HAP-1 (cell line): Measurements from ENCODE around the gene CTAGE6.
"Not testable (repeated sequence)": the region's sequence is repeated elsewhere in the genome, so short reads cannot be mapped to it uniquely, and the experiment has no call there.

Experiments used
- DNase-seq, 2 experiments: peaks; one replicate each; pipeline ENCODE4 v3.0.0-alpha.2; 2016 to 2020; ENCODE audit warnings: low spot score in 2 of 2
- H3K27me3 ChIP-seq: fragments of 250-450 bp; sonication (Bioruptor Pico); 2 replicates; pipeline ENCODE4 v1.5.1; 2020; ENCODE audit warnings: low read depth, mild to moderate bottlenecking, moderate library complexity
- H3K36me3 ChIP-seq: fragments of 250-450 bp; sonication (Bioruptor Pico); replicated peaks from 2 replicates; pipeline ENCODE4 v1.5.1; 2020; ENCODE audit warnings: mild to moderate bottlenecking
- H3K4me1 ChIP-seq: fragments of 250-450 bp; sonication (Bioruptor Pico); 2 replicates; pipeline ENCODE4 v1.5.1; 2020; ENCODE audit warnings: mild to moderate bottlenecking
- H3K4me3 ChIP-seq: fragments of 250-450 bp; sonication (Bioruptor Pico); 2 replicates; pipeline ENCODE4 v1.5.1; 2020; ENCODE audit warnings: mild to moderate bottlenecking, moderate library complexity
- H3K9me3 ChIP-seq: fragments of 250-450 bp; sonication (Bioruptor Pico); 2 replicates; pipeline ENCODE4 v1.5.1; 2020; ENCODE audit warnings: mild to moderate bottlenecking, moderate library complexity
- in situ Hi-C: fragments of 300-500 bp; cut with MboI; formaldehyde crosslinking; loops from 3 replicates; pipeline ENCODE4 v1.14.3; 2020; ENCODE audit warnings: low sequenced_read_pairs, inconsistent platforms, mixed read lengths

Gene CTAGE6

GRCh38 chr7:143737037-143737819 is 20.3 kb downstream of the CTAGE6 start:
- DNase-seq: peak in 1 of 2 experiments; percentile 25
- H3K36me3 ChIP-seq, H3K4me1 ChIP-seq, H3K4me3 ChIP-seq, H3K27me3 ChIP-seq, H3K9me3 ChIP-seq, in situ Hi-C loops: not testable (repeated sequence)

- no peak for DNase-seq
- Histone ChIP-seq H3K9me3 (no peaks in the 10 kb centered on the region), H3K27me3 (no peaks in the 10 kb centered on the region), H3K4me1 (no peaks in the 10 kb centered on the region), H3K36me3 (no peaks in the 10 kb centered on the region), H3K4me3 (no peak overlapping the region)
- in situ Hi-C loops: no loop called here
Observed at GRCh38 chr7:143735962-143736361, 21.5 kb downstream of the CTAGE6 start.

GRCh38 chr7:143733876-143734275 is 23.6 kb downstream of the CTAGE6 start:
- no peak overlapping the region for H3K4me3 ChIP-seq
- H3K4me1 ChIP-seq: no peaks in the 10 kb centered on the region
- H3K9me3 ChIP-seq: no peaks in the 10 kb centered on the region
- no peaks in the 10 kb centered on the region for H3K36me3 ChIP-seq
- in situ Hi-C loops: no loop called here
- H3K27me3 ChIP-seq: no peaks in the 10 kb centered on the region
- DNase-seq: no peak

- in situ Hi-C loops: no loop called here
- H3K9me3 ChIP-seq: no peaks in the 10 kb centered on the region
- H3K36me3 ChIP-seq: no peaks in the 10 kb centered on the region
- no peaks in the 10 kb centered on the region for H3K4me1 ChIP-seq
- no peak for DNase-seq
- H3K4me3 ChIP-seq: no peak overlapping the region
- H3K27me3 ChIP-seq: no peaks in the 10 kb centered on the region
Observed at GRCh38 chr7:143728333-143728862, 29.1 kb downstream of the CTAGE6 start.

- H3K9me3 ChIP-seq, H3K27me3 ChIP-seq, DNase-seq, in situ Hi-C loops, H3K4me1 ChIP-seq, H3K36me3 ChIP-seq, H3K4me3 ChIP-seq: not testable (repeated sequence)
Observed at GRCh38 chr7:143727561-143727960, 29.9 kb downstream of the CTAGE6 start.

- H3K4me1 ChIP-seq, in situ Hi-C loops, H3K9me3 ChIP-seq, H3K36me3 ChIP-seq, DNase-seq, H3K4me3 ChIP-seq, H3K27me3 ChIP-seq: not testable (repeated sequence)
Observed at GRCh38 chr7:143726143-143726542, 31.4 kb downstream of the CTAGE6 start.

- H3K36me3 ChIP-seq, in situ Hi-C loops, H3K9me3 ChIP-seq, H3K4me1 ChIP-seq, H3K4me3 ChIP-seq, DNase-seq, H3K27me3 ChIP-seq: not testable (repeated sequence)
Observed at GRCh38 chr7:143720335-143720734, 37.2 kb downstream of the CTAGE6 start.

- DNase-seq, H3K4me1 ChIP-seq, H3K4me3 ChIP-seq, H3K36me3 ChIP-seq, H3K27me3 ChIP-seq, in situ Hi-C loops, H3K9me3 ChIP-seq: not testable (repeated sequence)
Observed at GRCh38 chr7:143715543-143716193, 41.8 kb downstream of the CTAGE6 start.

- DNase-seq, H3K36me3 ChIP-seq, H3K4me1 ChIP-seq, in situ Hi-C loops, H3K9me3 ChIP-seq, H3K4me3 ChIP-seq, H3K27me3 ChIP-seq: not testable (repeated sequence)
Observed at GRCh38 chr7:143714581-143715454, 42.7 kb downstream of the CTAGE6 start.

GRCh38 chr7:143712381-143712780 is 45.1 kb downstream of the CTAGE6 start:
- H3K4me1 ChIP-seq, in situ Hi-C loops, H3K36me3 ChIP-seq, H3K4me3 ChIP-seq, H3K9me3 ChIP-seq, DNase-seq, H3K27me3 ChIP-seq: not testable (repeated sequence)

- H3K27me3 ChIP-seq, H3K9me3 ChIP-seq, H3K4me3 ChIP-seq, DNase-seq, H3K36me3 ChIP-seq, in situ Hi-C loops, H3K4me1 ChIP-seq: not testable (repeated sequence)
Observed at GRCh38 chr7:143711727-143712324, 45.7 kb downstream of the CTAGE6 start.

- H3K27me3 ChIP-seq: not testable (repeated sequence)
Observed at GRCh38 chr7:143709895-143710294, 47.6 kb downstream of the CTAGE6 start.

More at GRCh38 chr7:143709895-143710294, 47.6 kb downstream of the CTAGE6 start:
- H3K36me3 ChIP-seq, in situ Hi-C loops, H3K4me1 ChIP-seq, H3K9me3 ChIP-seq, DNase-seq, H3K4me3 ChIP-seq: not testable (repeated sequence)
